GM12878 (cell line): Measurements from ENCODE around the gene OMD. TPM values are rescaled to one million over a fixed set of nuclear protein-coding genes. Genes with fewer than 3 reads are reported as not detected.

Source experiments
- ATAC-seq: fragments of 200-7000 bp; cut with Tn5 transposase; 3 replicates; pipeline ENCODE4 v1.9.1; 2020; ENCODE audit warnings: mild to moderate bottlenecking, moderate library complexity
- BruUV-seq: library from RNA; stranded (reverse); fragments of 400-500 nt; replicated peaks from 2 replicates; lab custom pipeline; 2021; lab: Mats Ljungman, UMichigan
- CTCF ChIA-PET: fragments of 300-600 bp; sonication (Branson Sonifier 250); formaldehyde crosslinking; extraction: SDS; loops from one replicate; lab custom pipeline; 2021; ENCODE audit warnings: inconsistent platforms; lab: Yijun Ruan, JAX
- POLR2A ChIA-PET: fragments of 350-600 bp; formaldehyde crosslinking; extraction: SDS; loops from one replicate; lab custom pipeline; 2021; ENCODE audit warnings: inconsistent platforms; lab: Charles Lee
- RAD21 ChIA-PET: fragments of 300-600 bp; sonication (Branson Sonifier 250); formaldehyde crosslinking; loops from one replicate; lab custom pipeline; 2023; ENCODE audit warnings: antibody characterized with exemption; ENCODE audit not compliant: unreplicated experiment; lab: Charles Lee
- SMC1A ChIA-PET: fragments of 300-600 bp; sonication (Branson Sonifier 250); formaldehyde crosslinking; loops from one replicate; lab custom pipeline; 2023; ENCODE audit not compliant: unreplicated experiment, uncharacterized antibody; lab: Charles Lee
- DNase-seq: peaks from one replicate; pipeline ENCODE4 v3.0.0-alpha.2; 2011; ENCODE audit warnings: low read depth, low spot score
- FAIRE-seq: peaks from 3 replicates; lab custom pipeline; 2011; peaks lifted over from hg19 to GRCh38; lab: Jason Lieb, UNC
- H2AFZ ChIP-seq: 2 replicates; pipeline ENCODE4 v1.6.0; 2011; ENCODE audit warnings: low read depth, low read length, control low read depth; ENCODE audit not compliant: control insufficient read depth
- H3K27ac ChIP-seq: 2 replicates; pipeline ENCODE4 v1.5.1; 2011; ENCODE audit warnings: control low read depth; ENCODE audit not compliant: control insufficient read depth, insufficient read depth
- H3K27me3 ChIP-seq, 2 experiments: replicated peaks in 1 of 2; 2 replicates each; pipeline versions ENCODE4 v1.6.0 to v1.6.1; 2011; ENCODE audit warnings: low read length in 1 of 2; ENCODE audit not compliant: control insufficient read depth in 2 of 2, insufficient read depth in 2 of 2
- H3K36me3 ChIP-seq, 2 experiments: 2 replicates each; pipeline ENCODE4 v1.5.1; 2011; ENCODE audit warnings: low read length in 1 of 2; ENCODE audit not compliant: control insufficient read depth in 2 of 2, insufficient read depth in 2 of 2
- H3K4me1 ChIP-seq: 2 replicates; pipeline ENCODE4 v1.6.1; 2011; ENCODE audit warnings: mild to moderate bottlenecking, low read length, moderate library complexity, mixed read lengths; ENCODE audit not compliant: control insufficient read depth, insufficient read depth
- H3K4me2 ChIP-seq: 2 replicates; pipeline ENCODE4 v1.6.0; 2011; ENCODE audit warnings: control low read depth; ENCODE audit not compliant: control insufficient read depth, insufficient read depth
- H3K4me3 ChIP-seq: fragments of 200-600 bp; sonication (generic); 2 replicates; pipeline ENCODE4 v1.5.1; 2016
- H3K79me2 ChIP-seq: 2 replicates; pipeline ENCODE4 v1.6.0; 2011; ENCODE audit warnings: low read length; ENCODE audit not compliant: control insufficient read depth, insufficient read depth
- H3K9ac ChIP-seq: 2 replicates; pipeline ENCODE4 v1.8.0; 2011; ENCODE audit warnings: low read length, control low read depth, mixed read lengths; ENCODE audit not compliant: control insufficient read depth, insufficient read depth
- H3K9me3 ChIP-seq: replicated peaks from 3 replicates; pipeline ENCODE4 v1.5.1; 2011; ENCODE audit warnings: mild to moderate bottlenecking, low read length; ENCODE audit not compliant: control insufficient read depth, insufficient read depth
- H4K20me1 ChIP-seq: 2 replicates; pipeline ENCODE4 v1.6.0; 2011; ENCODE audit not compliant: control insufficient read depth, insufficient read depth
- ESRRA ChIP-seq: IDR thresholded peaks from 2 replicates; pipeline ENCODE4 v1.6.1; 2012; ENCODE audit warnings: mild to moderate bottlenecking, low read length, improper control_type of control experiment
- HSF1 ChIP-seq: fragments of 150-350 bp; IDR thresholded peaks from 2 replicates; pipeline ENCODE4 v1.6.1; 2014; ENCODE audit warnings: mild to moderate bottlenecking, low read depth, low read length
- ZNF274 ChIP-seq: IDR thresholded peaks from one replicate; pipeline ENCODE4 v1.8.0; 2011; ENCODE audit not compliant: insufficient read length, insufficient read depth
- WGBS: methylation state at CpG from one replicate; pipeline ENCODE4 v1.1.6; 2016; ENCODE audit warnings: low lambda C conversion rate; ENCODE audit not compliant: insufficient replicate concordance, insufficient coverage; ENCODE audit errors: missing lambda C conversion rate; 5-methylcytosine and 5-hydroxymethylcytosine counted together
- in situ Hi-C: fragments of 300-500 bp; cut with MboI; formaldehyde crosslinking; loops from 9 replicates; pipeline ENCODE4 v1.14.3; 2018; ENCODE audit warnings: mixed read lengths
- intact Hi-C: fragments of 100-400 bp; cut with micrococcal nuclease; formaldehyde crosslinking; loops from one replicate; pipeline ENCODE4 v1.14.2; 2022; ENCODE audit not compliant: unreplicated experiment
- polyA plus RNA-seq, 11 experiments: library from polyadenylated mRNA; depleted of rRNA in 4 of 11; unstranded in 6 of 11; stranded (reverse) in 5 of 11; fragments of >200 nt; fragmentation: Nextera tagmentation in 4 of 11; fragmentation: Illumina TruSeq in 1 of 11; extraction: Ambion mirVana in 4 of 11; extraction: Trizol in 1 of 11; gene quantifications; 1 replicate in 1 of 11; 2 replicates in 10 of 11; pipeline versions ENCODE4 v1.2.1 to v1.2.3, GENCODE V29; 2011 to 2016; ENCODE audit warnings: inconsistent platforms in 2 of 11, missing spikeins in 2 of 11, low read depth in 1 of 11
- total RNA-seq, 4 experiments: library from RNA; depleted of rRNA in 3 of 4; stranded (reverse); fragments of >200 nt in 3 of 4; fragmentation: Illumina TruSeq in 1 of 4; extraction: Trizol in 1 of 4; gene quantifications; 2 replicates each; pipeline versions ENCODE4 v1.2.1 to v1.2.3, GENCODE V29; 2013 to 2021

OMD gene
- total and polyA plus RNA-seq, 10 of the 15 experiments (the other 5 are each of a cell fraction or from before 2014, with no cell fraction given), result 0.08 to 0.70 (median 0.57) TPM; not detected in 7

- Histone ChIP-seq H3K4me2 (no peak overlapping the region), H3K4me3 (no peak overlapping the region), H3K9me3 (no peaks in the 10 kb centered on the region), H4K20me1 (no peaks in the 10 kb centered on the region), H3K4me1 (no peaks in the 10 kb centered on the region), H3K9ac (no peak overlapping the region), H3K27ac (no peak overlapping the region), H3K36me3 (no peaks in the 10 kb centered on the region), H3K79me2 (no peaks in the 10 kb centered on the region), H3K27me3 (no peaks in the 10 kb centered on the region), H2AFZ (no peak overlapping the region)
- WGBS, result 97% methylated on average over 4 of the region's 4 CpGs
- no peak for ATAC-seq
- intact Hi-C loops (no loop called here), in situ Hi-C loops (no loop called here)
- no peak for TF ChIP-seq ESRRA
- ChIA-PET SMC1A (no interaction called here), CTCF (no interaction called here), RAD21 (no interaction called here), POLR2A (no interaction called here)
- FAIRE-seq, result no peak
- BruUV-seq, result no TSS peak
- no peak for DNase-seq
Measured at GRCh38 chr9:92385953-92386352, 38.3 kb downstream of the OMD start.

DNA sequence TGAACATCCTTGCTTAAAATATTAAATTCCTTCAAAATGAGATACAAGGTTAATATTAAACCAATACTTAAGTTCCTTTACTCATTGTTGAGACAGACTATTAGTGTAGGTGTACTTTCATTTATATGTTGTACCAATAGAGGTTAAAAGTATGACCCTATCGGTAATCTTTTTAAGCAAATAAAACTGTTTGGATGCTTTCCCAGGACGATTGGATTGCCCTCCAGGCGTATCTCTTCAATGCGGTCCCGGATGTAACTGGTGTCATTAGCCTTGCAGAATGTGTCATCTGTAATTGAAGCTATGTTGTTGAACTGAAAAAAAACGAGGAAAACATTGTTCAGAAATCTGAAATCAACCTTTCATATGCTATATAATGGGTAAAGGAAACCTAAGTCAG is 38.8 kb downstream of the OMD start:
- intact Hi-C loops (no loop called here), in situ Hi-C loops (no loop called here)
- Histone ChIP-seq H3K4me3 (no peak overlapping the region), H2AFZ (no peak overlapping the region), H3K27me3 (no peaks in the 10 kb centered on the region), H3K4me2 (no peak overlapping the region), H3K27ac (no peak overlapping the region), H3K79me2 (no peaks in the 10 kb centered on the region), H3K4me1 (no peaks in the 10 kb centered on the region), H4K20me1 (no peaks in the 10 kb centered on the region), H3K9me3 (no peaks in the 10 kb centered on the region), H3K9ac (no peak overlapping the region), H3K36me3 (no peaks in the 10 kb centered on the region)
- 80% methylated on average over 6 of the region's 6 CpGs for WGBS
- ChIA-PET CTCF (interaction anchor here (1.1 kb wide), 1 partner anchor 55 kb away, joined by 3 read pairs; no protein-coding TSS in a partner anchor), SMC1A (no interaction called here), POLR2A (no interaction called here), RAD21 (no interaction called here)
- FAIRE-seq, result no peak
- no peak for ATAC-seq
- no peak for DNase-seq
- no peak for TF ChIP-seq ZNF274
- no peak for TF ChIP-seq HSF1
- TF ChIP-seq ESRRA, result no peak
- TF ChIP-seq, all 136 proteins: peak for 0
- BruUV-seq, result no TSS peak
